NCI-H82 (cell line): ENCODE results near the gene MSANTD4.
"Not testable (repeated sequence)": the region's sequence is repeated elsewhere in the genome, so short reads cannot be mapped to it uniquely, and the experiment has no call there.

Experiments
- DNase-seq: peaks from one replicate; lab custom pipeline; 2025; lab: John Stamatoyannopoulos, UW

MSANTD4 gene

GRCh38 chr11:106014035-106014434, 8.0 kb downstream of the MSANTD4 start:
- no peak for DNase-seq

GRCh38 chr11:106012744-106013143, 9.3 kb downstream of the MSANTD4 start:
- DNase-seq, result no peak

DNA sequence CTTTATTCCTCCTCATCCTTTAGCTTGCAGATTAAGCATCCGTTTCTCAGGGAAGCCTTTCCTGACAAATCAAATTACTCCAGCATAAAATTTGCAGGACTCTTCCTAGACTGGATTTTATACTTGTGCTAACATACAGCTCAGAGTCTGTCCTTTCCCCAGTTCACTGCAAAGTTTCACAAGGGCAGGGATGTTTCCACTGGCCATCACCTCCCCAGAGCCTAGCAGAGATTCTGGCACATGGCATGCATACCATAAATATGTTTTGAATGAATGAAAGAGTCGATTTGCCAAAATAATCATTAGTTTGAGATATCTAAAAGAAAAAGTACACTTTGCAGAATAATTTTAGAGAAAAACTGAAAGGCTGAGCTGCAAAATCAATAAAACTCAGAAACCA, 10.6 kb downstream of the MSANTD4 start:
- DNase-seq, result no peak

GRCh38 chr11:106003094-106003493, 18.9 kb downstream of the MSANTD4 start:
- DNase-seq, result not testable (repeated sequence)

DNA sequence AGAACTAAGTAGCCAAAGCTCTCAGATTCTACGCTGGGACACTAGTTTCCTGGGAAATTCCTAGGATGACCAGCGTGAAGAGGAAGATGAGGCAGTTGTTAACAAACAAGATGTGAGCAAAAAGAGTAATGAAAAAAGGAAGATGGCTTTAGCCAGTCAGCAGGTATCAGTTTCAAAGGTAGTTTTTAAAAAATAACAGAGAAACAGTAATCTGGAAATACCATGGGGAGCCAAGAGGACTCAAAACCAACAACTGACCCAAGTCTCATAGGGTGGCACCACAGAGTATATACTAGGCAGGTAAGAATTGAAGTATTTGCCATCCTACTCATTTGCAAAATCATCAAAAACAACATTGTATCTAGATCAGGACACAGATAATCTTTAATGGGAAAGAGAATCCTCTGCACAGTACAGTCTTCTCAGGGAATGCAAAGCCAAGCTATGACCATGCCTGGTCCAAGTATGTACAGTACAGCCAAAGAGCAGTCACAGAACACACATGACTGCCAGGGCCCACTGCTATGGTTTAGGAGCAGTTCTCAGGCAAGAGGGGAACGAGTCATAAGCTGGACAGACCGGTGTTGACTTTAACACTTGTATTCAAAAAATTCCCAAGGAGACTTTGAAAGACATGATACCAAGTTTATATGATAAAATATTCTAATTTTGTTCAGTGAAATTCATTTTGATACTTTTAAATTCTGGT, 20.6 kb downstream of the MSANTD4 start:
- DNase-seq, result no peak

- no peak for DNase-seq
Measured at GRCh38 chr11:105991888-105992287, 30.2 kb downstream of the MSANTD4 start.

DNA sequence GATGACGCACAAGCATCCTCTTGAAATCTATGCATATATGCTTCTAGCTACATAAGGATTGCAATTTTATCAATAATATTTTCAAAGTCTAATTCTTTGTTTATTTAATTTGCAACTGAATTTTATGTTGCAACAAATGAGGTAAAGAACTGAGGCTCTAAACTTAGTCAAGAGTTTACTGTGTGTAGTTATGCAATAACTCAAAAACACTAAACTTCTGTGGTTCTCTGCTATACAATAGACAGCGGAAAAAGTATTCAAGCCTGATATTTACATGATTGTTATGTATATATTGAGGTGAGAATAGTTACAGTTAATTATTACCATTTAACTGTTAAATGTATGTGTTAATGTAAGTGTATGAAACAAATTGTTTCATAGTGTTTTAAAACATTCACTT, 32.9 kb downstream of the MSANTD4 start:
- no peak for DNase-seq

DNA sequence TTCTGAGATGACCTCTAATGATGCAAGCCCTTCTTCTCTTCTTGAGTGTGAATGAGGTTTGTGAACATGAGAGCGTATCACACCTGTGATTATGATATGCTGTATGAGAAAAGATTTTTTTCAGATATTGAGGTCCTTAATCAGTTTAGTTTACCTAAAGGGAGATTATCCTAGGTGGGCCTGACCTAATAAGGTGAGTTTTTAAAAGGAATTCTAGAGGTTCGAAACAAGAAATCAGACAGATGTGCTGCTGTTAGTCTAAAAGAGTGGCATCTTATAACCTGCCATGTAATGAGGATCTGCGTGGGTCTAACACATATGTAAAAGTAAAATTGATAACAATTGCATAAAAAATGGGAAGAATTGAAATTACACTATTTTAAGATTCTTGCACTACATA, 33.8 kb downstream of the MSANTD4 start:
- no peak for DNase-seq

DNA sequence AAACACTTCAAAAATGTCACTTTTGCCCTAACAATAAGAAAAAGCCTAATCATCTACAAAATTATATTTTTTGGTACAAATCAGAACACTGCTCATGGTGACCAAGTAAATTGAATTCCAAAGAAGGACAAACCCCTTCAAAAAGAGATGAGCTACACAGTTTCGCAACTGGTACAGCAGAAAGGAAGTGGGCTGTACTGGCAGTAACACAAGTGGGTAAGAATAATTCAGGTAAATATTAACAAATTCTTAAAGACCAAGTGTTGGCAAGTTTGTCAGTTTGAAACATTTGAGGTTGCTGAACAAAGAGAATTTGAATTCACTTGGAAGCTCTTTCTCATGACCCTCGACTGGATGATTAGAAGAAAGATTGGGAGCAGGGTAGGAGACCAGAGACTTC, 35.5 kb downstream of the MSANTD4 start:
- no peak for DNase-seq

DNA sequence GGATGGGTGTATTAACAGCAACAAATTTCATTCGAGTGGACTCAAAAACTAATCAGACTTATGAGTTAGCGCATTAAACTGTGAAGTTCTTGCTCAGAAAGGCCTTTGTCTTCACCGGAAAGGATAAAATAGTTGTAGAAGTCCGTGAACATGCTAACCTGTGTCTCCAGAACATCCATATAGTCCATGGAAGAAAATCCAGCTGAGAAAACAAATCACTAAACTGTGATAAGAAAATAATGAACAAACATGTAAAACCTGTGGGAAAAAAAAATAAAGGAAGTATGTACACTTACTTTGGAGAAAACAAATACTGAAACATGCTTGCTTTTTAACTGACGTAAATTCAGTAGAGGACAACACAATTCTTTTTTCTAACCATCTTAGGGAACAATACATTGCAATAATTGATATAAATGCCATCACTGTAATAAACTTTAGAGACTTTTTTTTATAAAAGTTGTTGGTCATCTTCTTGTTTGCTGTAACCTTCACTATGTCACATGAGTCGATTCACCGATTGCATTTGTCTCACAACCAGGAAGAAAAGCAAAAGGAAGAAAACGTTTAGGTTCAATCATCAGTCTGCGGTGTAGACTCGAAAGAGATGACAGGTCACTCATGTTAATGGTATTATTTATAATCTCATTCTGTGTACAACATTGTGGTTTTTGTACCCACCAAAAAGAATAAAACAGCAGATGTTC, 41.9 kb downstream of the MSANTD4 start:
- no peak for DNase-seq

- DNase-seq, result no peak
Measured at GRCh38 chr11:105975128-105975527, 46.9 kb downstream of the MSANTD4 start.

DNA sequence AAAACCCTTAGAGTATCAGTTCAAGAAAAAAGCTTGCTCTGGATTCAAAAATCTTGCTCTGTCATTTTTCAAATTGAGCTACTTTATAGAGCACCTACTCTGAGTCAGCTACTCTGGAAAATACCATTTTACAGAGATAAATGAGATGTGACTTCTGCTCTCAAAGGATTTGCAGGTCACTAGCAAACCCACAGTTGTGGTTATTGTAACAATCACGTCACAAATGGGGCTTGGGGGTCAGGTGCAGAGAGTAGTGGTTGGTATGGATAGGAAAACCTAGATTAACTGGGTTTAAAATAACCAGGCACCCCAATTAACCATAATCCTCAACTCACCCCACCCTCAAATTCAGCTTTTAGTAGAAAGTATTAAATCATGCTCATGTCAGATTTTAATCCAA, 52.3 kb downstream of the MSANTD4 start:
- no peak for DNase-seq

DNA sequence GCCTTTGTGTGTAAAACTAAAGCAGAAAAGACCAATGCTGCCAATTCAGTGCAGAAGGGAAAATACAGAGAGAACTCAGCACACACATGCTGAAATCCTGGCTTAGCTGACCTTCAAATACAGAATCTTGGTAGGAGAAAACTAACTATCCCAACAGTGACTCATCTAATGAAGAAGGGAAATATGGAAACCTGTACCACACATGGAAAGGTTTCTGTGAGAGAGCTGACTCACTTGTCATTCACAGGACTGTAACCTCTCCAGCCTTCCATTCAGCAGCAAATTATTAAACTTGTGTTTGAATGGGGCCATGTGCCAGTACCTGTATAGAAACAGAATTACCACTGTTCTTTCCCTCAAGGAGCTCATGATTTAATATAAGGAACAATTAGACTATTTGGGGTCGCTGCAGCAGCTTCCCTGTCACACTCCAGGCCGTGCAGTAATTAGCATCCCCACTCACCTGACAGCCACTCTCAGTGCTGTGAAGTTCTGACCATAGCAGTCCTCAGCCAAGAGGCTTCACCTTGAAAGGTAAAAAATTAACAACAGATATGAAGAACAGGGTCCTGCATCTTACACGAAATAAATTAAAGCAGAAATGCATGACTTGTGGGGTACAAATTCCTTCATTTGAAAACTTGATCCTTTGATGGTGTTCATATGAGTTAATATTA, 53.9 kb downstream of the MSANTD4 start:
- no peak for DNase-seq

GRCh38 chr11:105960252-105961245, 61.5 kb downstream of the MSANTD4 start:
- peak; percentile 95 for DNase-seq
